Inferior parietal cortex (tissue), 1 donor: ENCODE results near the gene NR3C1.

ENCODE experiments used
- DNase-seq: peaks from one replicate; pipeline ENCODE4 v3.0.0-alpha.2; 2016; ENCODE audit errors: extremely low spot score

The NR3C1 gene

DNA sequence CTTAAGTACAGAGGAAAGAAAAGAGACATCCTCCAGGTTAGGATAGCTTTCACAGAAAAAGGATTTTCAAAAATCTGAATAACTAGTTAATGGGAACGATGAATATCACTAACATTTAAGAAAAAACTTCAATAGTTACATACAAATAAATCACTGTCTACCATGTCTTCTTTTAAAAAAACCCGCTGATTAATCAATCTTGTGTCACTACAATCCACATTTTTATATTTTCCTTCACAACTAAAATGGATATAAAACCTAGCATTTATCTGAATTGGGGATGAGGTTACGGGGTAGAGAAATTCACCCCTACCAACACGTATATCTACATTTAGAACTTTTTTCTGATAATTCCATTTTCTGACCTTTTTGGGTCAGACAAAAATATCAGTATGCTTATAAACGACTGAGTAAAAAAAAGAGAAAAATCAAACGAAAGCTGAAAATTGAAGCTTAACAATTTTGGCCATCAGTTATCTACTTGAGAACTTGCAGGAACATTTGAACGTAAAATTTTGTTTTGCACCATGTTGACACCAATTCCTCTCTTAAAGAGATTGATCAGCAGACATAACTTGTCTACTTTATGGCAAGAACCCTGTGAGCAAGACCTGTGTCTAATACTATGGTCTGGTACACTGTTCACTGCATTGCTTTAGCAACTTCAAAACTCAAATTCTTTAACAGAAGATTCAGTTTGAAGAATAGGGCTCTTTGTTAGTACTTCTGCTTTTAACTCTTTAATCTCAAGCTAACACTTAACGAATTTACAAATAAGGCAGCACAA lies 4.8 kb downstream of the NR3C1 start:
- peak; percentile 62 for DNase-seq

DNA sequence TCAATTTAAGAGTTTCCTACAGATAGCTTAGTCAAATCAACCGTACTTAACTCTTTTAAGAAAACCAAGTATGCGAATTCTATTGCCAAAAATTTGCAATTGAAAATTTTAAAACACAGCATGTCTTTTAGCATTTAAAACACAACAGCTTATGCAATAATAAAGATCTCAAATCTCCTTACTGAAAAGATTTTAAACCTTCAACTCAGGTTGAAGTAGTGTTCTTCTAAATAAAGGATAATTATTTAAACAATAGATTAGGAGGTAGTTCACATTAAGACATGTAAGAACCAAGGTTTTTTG lies 5.5 kb downstream of the NR3C1 start:
- no peak for DNase-seq

DNA sequence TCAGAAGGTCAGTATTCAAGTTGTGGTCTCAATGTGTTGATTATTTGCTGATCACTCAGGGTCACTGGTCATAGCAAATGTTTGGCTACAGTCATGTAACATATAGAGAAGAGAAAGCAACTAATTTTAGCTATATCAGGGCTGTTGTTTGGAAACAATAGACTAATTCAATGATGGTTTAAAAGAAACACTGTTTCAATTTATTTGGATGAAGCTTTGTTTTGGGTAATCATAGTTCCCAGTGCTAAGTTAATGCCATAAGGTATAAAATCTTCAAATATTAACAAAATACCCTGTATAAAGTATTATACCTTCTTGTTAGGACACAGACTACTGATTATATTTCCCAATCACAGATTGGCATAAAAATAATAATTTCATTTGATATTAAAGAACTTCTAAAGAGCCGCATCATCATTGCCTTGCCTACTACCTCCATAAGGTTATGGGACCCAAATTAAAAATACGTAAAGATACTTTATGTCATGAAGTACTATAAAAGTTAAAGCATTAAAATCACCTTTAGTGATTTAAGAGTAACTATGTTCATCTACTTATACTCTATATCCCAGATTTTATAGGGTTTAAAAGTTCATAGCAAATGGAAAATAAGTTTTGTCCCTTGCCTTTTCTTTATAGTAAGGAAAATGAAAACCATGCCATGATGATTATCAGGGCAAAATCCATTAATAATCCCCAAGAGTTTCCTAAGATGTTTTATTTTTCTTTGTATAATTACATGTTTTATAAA lies 6.0 kb downstream of the NR3C1 start:
- no peak for DNase-seq

DNA sequence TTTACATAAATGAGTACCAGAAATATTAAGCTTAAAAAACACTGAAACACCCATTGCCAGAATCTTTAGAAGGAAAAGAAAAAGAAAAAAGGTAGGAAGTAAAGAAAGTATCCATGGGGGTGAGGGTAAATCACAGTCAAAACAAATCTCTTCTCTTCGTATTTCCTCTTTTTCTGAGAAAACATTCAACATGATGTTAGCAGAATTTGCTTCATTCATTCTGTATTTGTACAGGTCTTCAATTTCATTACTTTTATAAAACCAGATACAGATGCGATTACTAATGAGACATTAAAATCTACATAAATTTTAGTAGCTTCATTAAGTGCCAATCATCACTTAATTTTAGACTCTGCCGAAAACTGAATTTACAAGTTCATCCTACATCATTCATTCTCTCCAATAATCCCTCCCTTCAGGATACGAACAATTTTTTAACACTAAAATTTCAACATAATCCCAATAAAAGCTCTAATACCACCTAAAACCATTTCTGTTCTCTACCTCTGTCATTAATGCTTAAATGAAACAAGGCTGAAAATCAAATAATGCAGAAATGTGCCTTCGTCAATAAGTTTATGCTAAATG lies 7.0 kb downstream of the NR3C1 start:
- DNase-seq = no peak

DNA sequence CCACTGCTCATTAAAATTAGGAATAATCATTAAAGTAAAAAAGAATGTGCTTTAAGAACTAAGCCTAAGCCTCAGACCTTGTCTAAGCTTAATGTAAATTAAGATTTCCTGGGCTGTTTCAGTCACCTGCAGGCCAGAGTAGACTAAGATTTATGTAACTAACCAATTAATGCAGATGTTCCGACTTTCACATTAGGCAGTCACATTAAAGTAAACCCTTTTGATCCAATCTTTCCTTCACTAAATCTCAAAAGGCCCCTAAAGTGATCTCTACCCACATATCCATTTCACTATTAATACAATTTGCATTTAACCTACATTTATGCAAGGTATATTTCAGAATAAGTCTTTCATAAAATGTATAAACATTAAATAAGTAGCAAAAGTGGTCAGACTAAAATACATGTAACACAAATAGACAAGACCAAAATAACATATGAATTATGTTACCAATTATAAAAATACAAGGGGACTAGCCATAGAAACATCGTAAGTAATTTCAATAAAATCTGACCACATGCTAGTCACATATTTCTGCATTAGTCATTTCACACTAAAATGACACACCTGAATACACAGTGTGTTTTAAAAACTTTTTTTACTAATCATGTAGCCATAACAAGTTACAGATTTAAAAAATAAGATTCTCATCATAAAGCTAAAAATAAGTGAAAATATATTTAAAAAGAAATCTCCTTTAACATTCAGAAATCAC lies 7.7 kb downstream of the NR3C1 start:
- no peak for DNase-seq

DNA sequence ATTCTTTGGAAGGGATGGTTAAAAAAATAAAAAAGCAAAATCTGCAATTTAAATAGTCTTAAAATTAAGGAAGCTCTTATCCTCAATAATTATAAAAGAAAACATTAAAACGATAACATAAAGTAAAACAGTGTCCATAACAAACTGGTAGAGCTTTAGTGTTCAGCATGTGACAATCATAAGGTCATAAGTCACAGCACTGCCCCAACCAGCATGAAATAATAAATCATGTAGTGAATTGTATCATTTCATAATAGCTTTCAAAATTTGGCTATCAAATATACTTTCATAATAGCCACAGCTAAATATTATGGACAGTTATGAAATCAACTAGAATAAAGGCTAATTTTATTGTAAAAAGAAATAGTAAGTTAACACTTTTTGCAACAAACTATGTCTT lies 10.0 kb downstream of the NR3C1 start:
- DNase-seq = no peak

DNA sequence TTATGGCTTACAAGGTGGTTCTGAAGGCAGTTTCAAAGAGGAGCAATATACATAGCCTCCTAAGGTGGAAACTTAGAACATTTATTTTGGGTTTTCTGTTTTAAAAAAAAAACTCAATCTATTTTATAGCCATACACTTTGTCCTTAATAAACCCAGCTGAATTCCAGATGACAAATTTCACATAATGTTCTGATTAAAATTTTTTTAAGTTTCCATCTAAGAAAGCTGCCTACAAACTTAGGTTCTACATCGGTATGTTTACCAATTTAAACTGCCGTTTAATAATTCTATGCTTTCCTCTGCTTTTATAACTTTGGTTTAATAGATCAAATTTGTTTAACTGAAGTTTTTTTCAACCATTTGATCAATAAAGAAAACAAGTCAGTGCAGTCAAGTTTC lies 12.5 kb downstream of the NR3C1 start:
- DNase-seq = no peak

DNA sequence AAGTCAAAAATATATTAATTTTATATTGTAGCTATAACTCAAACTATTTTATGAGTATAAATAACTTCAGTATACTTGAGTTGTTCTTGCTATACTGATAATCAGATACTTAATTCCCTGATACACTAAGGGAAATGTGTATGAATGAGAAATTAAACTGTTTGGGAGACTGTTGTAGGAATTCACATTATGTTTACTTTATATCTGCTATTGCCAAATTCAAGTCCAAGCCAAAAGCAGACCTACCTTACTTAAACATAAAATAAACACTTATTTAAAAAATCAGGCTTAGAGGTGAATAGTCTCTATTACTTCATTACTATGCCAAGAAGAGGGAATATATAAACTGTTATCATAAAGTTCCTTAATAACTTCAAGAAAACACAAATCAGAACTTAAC lies 13.2 kb downstream of the NR3C1 start:
- DNase-seq = no peak

DNA sequence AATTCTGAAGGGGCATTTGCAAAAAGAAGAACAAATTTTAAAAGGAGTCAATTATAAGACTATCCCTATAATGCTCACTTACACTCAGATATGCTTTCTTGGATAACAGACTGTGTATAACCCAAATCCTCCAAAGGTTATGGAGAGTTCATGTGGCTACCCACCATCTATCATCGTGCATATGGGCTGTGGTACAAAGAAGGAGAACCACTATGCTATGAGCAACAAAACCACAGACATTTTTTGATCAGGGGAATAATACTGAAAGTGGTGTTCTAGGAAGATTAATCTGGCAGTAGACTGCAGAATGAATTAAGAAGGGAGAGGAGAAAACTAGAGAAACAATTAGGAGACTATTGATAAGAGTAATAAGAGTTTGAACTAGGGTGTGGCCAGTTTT lies 16.8 kb downstream of the NR3C1 start:
- DNase-seq = no peak

DNA sequence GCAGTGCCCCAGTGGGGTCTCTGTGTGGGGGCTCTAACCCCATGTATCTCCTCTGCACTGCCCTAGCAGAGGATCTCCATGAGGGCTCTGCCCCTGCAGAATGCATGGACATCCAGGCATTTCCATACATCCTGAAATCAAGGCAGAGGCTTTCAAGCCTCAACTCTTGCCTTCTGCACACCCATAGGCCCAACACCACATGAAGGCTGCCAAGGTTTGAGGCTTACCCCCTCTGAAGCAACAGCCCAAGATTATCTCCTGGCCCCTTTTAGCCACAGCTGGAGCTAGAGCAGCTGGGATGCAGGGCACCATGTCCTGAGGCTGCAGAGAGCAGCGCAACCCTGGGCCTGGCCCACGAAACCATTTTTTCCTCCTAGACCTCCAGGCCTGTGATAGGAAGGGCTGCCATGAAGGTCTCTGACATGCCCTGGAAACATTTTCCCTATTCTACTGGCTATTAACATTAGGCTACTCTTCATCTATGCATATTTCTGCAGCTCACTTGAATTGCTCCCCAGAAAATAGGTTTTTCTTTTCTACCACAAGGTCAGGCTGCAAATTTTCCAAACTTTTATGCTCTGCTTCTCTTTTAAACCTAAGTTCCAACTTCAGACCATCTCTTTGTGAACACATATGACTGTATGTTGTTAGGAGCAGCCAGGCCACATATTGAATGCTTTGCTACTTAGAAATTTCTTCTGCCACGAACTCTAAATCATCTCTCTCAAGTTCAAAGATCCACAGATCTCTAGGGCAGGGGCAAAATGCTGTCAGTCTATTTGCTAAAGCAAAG lies 18.4 kb downstream of the NR3C1 start:
- no peak for DNase-seq

DNA sequence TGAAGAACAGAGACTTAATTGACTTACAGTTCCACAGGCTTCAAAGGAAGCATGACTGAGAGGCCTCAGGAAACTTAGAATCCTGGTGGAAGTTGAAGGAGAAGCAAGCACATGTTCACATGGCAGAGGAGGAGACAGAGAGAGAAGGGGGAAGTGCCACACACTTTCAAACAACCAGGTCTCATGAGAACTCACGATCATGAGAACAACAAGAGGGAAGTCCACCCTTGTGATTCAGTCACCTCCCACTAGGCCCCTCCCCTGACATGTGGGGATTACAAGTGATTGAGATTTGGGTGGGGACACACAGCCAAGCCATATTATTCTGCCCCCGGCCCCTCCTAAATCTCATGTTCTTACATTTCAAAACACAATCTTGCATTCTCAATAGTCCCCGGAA lies 19.5 kb downstream of the NR3C1 start:
- DNase-seq = no peak

DNA sequence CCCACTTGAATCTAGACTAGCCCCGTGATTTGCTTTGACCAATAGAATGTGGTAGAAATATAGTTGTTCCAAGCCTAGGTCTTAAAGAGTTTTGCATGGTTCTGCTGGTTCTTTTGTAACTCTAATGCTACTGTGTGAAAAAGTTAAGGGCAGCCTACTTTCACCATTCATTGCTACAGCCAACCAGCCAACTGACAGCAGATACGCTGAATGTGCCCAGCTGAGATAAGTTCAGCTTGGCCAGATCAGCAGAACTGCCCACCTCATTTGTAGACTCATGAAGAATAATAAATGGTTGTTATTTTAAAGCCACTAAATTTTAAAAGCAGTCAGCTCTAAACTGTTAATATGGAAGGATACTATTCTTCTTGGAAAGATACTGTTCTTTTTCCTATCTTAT lies 23.9 kb downstream of the NR3C1 start:
- no peak for DNase-seq

DNA sequence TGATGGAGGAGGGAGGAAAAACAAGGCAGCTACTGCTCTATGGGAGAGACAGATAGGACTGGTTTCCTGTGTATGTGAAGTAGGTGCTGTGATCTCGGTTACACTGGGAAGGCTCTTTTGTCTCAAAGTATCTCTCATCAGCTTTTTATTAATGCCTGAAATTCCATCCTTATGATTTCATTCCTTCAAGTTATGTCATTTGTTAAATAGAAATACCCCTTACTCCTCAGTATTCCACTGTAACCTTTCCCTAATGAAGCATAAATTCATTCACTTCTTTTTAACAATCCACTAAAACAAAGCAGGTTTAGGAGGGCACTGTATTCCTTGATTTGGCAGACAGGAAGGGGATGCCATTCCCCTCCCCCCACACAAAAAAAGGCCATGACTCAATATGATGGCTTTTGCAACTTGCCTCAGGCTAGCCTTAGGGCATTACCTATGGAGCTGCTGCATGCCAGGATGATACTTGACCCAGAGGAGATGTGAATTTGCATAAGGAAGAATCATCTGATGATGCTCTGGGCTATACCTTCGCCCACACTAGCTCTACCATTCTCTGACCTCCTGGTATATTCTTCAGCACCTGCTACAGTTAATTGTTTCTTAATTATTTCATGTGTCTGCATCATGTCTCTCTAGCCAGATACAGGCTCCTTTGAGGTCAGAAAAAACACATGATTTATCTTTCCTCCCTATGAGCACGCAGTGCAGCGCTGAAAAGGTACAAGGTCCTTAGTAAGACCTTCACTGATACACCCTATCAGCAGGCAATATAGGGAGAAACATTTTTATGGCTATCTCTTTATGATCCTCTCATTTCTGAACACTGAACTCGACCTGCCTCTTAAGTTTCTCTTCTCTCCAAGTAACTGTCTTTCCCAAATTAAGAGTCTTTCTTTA lies 26.3 kb downstream of the NR3C1 start:
- no peak for DNase-seq

DNA sequence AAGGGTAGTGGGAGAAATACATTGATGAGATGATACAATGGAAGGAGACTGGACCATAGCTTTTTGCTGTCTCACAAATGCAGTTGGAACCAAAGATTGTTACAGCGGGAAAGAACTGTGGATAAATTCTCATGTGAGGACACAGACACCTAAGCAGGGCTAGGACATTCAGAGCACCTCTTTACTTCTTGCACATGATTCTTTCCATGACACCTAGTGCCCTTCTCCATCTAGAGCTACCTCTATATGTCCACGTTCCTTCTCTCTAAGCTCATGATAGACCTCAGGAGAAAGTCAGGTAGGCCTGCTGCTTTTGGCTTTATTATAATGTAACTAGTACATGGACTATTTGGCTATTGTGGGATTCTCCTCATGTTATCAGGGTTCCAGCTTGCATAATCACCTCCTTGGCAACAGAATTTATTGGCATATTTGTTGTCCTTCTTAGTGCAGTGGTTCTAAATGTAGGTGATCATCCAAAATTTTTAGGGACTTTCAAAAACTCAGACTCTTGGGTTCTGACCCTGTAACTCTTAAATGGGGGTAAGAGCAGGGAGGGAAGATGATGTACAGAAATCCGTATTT lies 27.2 kb downstream of the NR3C1 start:
- DNase-seq = no peak

DNA sequence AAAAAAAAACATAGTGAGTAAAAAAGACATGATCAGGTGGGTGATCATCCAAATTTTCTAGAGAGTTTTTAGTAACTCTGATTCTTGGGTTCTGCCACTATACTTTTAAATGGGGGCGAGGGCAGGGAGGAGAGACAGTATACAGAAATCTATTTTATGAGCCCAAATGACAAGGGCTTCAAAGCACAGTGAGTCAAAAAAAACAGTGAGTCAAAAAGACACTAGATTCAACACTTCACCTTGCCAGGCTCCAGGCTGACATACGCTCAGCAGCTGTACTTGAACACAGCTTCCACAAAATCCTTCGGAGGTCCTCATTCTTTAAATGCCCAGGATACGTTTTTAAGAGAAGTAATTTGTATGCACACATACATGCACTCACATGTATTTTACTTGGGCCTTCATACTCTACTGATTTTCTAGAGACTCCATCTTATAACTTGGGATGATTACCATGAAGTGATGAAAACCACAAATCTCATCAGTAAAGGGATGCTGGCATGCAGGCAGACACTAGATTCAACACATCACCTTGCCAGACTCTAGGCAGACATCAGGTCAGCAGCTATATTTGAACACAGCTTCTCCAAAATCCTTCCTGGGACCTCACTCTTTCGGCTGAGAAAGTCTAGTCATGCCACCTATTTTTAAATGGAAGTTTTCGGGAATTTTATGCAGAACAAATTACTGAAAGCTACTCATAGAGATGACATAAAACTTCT lies 28.8 kb downstream of the NR3C1 start:
- DNase-seq = no peak

DNA sequence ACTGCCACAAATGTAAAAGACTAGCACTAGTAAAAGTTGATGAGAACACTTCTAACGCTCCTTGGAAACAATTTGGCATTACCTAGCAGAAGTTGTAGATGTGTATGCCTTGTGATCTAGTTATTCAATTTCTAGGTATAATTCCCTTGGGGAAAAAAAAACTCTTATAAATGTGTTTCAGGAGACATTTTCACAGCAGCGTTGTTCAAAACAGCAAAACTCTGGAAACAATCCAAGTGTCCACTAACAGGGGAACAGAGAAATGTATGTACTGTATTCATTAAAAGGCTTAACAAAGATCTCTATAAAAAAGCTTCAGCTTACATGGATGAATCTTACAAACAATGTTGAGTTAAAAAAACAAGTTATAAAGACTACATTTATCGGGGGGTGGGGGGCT lies 30.4 kb downstream of the NR3C1 start:
- no peak for DNase-seq

DNA sequence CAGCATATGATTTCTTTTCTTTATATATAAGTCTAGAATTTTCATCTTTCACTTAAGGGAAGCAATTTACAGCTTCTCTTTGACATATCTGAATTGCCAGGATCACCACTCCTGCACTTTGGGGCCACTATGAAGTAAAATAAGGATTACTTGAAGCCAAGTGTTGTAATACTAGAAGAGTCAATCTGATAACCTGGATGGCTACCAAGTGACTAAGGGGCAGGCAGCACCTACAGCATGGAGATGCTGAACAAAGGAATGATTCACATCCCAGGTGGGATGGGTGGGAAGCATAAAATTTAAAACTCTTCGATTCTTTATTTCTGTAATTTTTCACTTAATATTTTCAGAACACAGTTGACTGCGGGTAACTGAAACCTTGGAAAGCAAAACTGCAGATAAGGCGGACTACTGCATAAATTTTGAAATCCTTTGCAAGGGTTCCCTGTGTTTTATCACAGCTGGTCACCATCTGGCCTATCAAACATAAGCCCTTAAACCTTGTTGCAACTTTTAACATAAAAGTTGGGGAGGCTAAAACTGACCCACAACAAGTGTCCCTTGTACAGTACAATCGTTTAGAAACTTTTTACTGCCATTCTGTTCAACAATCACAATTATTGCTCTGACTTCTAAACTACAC lies 31.2 kb downstream of the NR3C1 start:
- no peak for DNase-seq

DNA sequence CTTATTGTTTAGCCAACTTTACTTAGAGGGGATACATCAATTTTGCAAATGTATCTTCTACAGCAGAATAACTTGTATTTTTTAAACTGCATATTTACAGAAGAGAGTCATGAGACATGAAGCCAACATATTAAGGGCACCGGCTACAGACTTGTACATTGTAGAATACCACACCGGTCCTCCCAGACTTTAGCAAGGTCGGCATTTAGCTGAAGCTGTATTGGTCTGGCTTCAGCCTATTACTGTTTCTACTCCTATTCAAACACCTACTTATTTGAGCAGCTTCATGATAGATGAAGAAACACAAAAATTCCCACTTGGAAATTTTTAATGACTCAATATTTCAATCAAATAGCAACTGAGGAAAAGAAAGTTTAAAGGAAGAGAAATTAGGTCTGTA lies 33.0 kb downstream of the NR3C1 start:
- no peak for DNase-seq

DNA sequence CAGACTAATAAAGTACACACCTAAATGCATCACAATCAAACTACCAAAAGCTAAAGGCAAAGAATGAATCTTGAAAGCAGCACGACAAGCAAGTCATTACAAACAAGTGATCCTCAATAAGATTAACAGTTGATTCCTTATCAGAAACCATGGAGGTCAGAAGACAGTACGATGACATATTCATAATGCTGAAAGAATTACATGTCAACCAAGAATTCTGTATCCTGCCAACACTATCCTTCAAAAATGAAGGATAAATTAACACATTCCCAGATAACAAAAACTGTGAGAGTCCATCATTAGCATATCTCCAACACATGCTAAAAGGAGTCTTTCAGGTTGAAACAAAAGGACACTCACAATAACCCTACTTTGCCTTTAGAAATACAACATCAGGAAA lies 39.4 kb downstream of the NR3C1 start:
- no peak for DNase-seq
